Right lobe of liver (tissue), 4 donors: ENCODE results near the gene ATP6V1E1.

Experiments used
- CTCF ChIP-seq, 4 donors: fragments of 200-600 bp in 3 of 4; fragments of 450-650 bp in 1 of 4; IDR thresholded peaks; one replicate each; pipeline versions ENCODE4 v1.5.1 to v1.8.0; 2016 to 2022; ENCODE audit warnings: antibody characterized with exemption in 4 of 4, mild to moderate bottlenecking in 2 of 4
- POLR2A ChIP-seq: fragments of 450-650 bp; IDR thresholded peaks from one replicate; pipeline ENCODE4 v1.6.1; 2017; ENCODE audit warnings: antibody characterized with exemption, mild to moderate bottlenecking
- donor health status: DM: no; HTN: no; CAD: no.
- donor health status: DM: no; HTN: no; CAD: no.
- donor health status: DM: no; HTN: yes; CAD: no.

- TF ChIP-seq POLR2A (no peak), CTCF (IDR thresholded peaks at IDR 0.05) (no peak)
These were observed 46.9 kb downstream of the ATP6V1E1 start for GRCh38 chr22:17581631-17582030.
